ENCODE results near the gene PDZRN3.

PDZRN3 gene

GRCh38 chr3:73556520-73557372, 68.0 kb downstream of the PDZRN3 start:
- DNase-seq (ENCODE audit: low spot score): no peak

DNA sequence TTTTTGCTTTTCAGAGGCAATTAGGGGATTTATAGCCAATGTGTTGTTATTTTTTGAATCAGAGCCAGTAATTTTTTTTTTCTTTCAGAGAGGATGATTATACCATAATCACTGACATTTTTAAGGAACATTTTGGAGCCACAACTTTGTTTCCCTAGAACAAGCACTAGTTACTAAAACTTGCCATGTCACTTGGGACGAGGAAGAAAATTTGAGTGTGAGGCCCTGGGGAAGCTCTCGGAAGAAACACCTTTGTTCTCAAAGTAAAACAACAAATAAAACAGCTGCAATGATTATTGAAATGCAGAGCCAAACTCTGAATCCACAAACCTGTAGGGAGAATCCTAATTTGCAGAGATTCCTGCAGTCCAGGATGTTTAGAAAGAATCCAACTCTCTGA, 69.7 kb downstream of the PDZRN3 start:
- no peak for DNase-seq (ENCODE audit: low spot score)

DNA sequence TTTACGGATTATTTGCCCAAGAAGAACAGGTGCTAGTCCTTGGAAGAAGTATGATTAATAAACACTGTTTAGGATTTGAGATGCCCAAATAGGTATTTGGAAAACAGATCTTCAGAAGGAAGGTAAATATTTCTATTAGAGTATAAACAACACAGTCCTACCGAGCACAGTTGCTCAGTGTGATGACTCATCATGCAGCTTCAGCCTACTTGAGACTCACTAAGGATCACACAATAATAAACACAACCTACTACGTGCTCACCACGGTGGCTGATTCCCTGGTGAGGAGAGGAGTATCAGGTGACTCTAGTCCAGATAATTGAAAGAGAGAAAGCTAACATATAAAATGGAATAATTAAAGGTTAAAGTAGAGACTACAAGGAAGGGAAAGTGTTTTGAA, 72.0 kb downstream of the PDZRN3 start:
- no peak for DNase-seq (ENCODE audit: low spot score)

GRCh38 chr3:73550032-73550431, 74.7 kb downstream of the PDZRN3 start:
- DNase-seq (ENCODE audit: low spot score): no peak

- DNase-seq (ENCODE audit: low spot score): no peak
Observed at GRCh38 chr3:73549051-73549600, 75.6 kb downstream of the PDZRN3 start.

- no peak for DNase-seq (ENCODE audit: low spot score)
Observed at GRCh38 chr3:73548436-73548835, 76.3 kb downstream of the PDZRN3 start.

DNA sequence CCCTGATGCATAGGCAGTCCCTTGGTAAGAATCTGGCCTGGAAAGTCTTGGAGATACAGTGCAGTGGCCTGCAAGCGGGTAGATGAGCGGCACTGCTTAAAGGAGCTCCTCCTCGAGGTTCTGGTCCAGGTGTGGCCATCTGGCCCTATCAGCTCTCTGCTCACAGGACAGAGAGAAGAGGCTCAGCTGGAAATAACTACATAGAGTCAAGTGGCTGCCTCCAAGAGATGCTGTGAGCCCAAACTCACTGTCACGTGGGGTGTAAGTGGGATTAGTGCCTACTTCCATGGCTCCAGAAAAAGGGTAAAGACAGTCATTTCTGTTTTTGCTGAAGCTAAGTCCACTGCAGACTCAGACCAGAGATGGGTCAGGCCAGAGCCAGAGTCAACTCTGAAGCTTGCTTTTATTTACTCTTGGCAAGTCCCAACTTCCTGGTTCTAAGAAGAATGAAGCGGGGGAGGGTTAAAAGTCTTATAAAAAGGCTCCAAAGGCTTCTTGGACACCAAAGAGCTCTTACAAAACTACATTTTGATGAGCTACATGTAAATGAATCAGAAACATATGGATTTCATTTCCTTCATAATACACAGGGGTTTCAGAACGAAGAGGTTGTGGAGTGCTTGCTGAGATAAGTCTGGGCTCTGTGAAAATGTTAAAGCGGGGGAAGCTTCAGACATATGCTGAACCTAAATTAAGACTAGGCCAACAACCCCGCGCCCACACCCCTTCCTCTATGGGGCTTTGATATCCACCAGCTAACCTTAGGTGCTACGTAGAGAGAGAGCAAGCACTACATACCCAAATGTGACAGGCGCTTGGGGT, 77.1 kb downstream of the PDZRN3 start:
- DNase-seq (ENCODE audit: low spot score): no peak

- DNase-seq (ENCODE audit: low spot score): no peak
Observed at GRCh38 chr3:73546961-73547360, 77.8 kb downstream of the PDZRN3 start.

DNA sequence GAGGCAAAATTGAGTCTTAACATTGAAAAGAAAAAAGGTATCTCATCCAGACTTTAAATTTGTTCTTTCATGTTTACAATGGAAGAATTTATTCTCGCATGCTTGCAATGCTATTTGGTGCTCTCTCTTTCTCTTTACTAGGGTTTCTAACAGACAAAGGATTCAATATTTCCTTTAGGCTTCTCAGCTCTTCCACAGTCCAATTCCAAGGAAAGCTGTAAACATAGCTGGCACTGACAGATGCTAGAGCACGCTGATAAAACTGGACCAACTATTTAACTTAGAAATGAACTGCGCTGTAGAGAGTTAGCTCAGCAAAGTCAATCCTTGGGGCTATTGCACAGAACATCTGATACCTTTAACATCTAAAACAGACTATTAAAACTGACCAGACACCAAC, 81.3 kb downstream of the PDZRN3 start:
- no peak for DNase-seq (ENCODE audit: low spot score)

GRCh38 chr3:73542136-73542535, 82.6 kb downstream of the PDZRN3 start:
- no peak for DNase-seq (ENCODE audit: low spot score)

GRCh38 chr3:73540969-73541740, 83.6 kb downstream of the PDZRN3 start:
- DNase-seq (ENCODE audit: low spot score): no peak

- no peak for DNase-seq (ENCODE audit: low spot score)
Observed at GRCh38 chr3:73538486-73538885, 86.3 kb downstream of the PDZRN3 start.

DNA sequence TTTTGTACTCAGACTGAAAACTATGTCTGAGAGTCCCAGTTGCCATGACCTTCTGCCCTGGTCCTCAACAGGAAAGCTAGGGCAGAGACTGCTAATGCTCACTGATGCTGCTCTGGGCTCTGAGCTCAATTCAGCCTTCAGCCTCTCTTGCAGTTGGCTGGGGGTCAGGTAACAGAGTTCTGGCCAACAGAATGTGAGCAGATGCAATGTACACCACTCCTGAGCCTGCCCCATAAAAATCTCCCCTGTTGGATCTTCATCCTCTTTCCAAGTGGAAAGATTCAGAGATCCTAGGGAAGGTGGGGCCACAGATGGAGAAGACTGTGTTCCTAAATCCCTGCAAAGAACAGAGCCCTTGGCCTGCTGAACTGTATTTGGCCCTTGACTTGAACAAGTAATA, 87.8 kb downstream of the PDZRN3 start:
- DNase-seq (ENCODE audit: low spot score): no peak

GRCh38 chr3:73536336-73536895, 88.3 kb downstream of the PDZRN3 start:
- DNase-seq (ENCODE audit: low spot score): no peak

DNA sequence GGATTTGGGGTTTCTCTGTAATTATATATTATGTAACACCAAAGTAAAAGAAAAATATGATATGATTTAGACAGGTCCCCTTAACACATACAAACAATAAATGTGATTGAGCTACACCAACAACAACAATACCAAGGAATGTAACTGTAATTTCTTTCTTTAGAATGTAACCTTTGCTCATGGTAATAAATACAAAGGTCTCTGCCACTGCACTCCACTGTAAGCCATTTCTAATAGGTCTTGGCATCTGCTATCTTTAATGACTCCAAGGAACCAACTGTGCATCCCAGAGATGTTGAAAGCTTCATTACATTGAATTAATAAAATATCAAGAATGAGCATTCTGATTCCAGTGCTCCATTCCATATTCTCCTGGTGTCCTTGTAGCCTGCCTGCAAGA, 88.8 kb downstream of the PDZRN3 start:
- no peak for DNase-seq (ENCODE audit: low spot score)

- DNase-seq (ENCODE audit: low spot score): no peak
Observed at GRCh38 chr3:73535137-73535536, 89.6 kb downstream of the PDZRN3 start.

DNA sequence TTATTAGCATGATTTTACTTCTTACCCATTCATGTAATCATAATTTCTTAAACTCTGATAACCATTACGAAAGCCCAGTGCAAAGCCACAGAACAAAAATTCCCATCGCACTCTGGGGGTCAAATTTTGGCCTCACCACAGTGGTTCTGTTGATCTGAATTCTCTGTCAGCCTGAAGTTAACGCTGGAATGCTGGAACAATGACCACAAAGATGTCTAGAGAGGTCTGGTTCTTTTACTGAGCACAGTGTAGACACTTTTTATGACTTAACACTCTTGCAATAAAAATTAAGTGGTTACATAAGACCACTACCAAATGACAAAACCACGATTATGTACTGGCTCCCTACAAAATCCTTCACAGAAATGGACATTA, 94.7 kb downstream of the PDZRN3 start:
- DNase-seq (ENCODE audit: low spot score): no peak

DNA sequence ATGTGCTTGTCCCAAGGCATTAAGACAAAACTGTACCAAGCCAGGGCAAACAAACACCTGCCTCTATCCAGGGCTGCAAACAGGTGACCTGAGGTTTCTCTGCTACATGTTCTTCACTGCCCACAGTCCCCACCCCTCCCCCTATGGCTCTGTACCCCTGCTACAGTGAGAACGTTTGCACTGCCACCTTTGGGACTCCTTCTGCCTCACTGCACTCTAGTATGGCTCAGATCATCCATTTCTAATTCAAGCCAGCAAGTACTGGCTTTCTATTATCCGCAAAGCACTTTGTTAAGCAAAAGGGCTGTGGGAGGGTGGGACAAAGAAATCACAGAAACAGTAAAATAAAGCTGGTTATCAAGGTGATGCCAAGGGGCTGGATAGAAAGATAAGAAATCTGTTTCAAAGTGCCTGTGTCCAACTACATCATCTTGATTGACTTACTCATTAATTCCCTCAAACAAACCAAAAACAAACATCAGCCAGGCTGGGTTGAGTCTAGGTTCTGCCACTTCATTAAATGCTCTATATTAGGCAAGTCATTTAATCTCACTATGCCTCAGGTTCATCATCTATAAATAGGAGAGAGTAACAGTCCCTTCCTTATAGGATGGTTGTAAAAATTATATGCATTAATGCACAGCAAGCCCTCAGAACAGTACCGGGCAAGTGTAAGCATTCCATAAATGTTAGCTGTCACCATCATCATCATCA, 95.3 kb downstream of the PDZRN3 start:
- DNase-seq (ENCODE audit: low spot score): no peak

GRCh38 chr3:73525591-73525990, 99.2 kb downstream of the PDZRN3 start:
- DNase-seq (ENCODE audit: low spot score): no peak

DNA sequence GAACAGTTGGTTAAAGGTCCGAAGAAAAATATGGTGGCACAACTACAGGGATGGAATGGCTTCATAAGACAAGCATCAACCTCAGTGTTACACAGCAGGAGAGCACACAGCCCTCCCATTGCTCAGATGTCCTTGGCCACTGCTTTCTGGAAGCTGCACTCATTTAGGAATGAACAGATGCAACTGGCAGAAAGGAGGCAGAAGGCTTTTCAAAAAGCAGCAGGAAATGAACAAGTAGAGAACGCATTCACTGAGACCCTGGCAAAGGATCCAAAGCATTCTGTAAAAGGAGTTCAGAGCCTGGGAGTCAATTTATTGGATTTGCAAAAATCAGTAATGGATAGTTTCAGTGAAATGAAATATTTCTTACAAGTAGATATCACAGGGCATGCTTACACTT, 101.1 kb downstream of the PDZRN3 start:
- no peak for DNase-seq (ENCODE audit: low spot score)

DNA sequence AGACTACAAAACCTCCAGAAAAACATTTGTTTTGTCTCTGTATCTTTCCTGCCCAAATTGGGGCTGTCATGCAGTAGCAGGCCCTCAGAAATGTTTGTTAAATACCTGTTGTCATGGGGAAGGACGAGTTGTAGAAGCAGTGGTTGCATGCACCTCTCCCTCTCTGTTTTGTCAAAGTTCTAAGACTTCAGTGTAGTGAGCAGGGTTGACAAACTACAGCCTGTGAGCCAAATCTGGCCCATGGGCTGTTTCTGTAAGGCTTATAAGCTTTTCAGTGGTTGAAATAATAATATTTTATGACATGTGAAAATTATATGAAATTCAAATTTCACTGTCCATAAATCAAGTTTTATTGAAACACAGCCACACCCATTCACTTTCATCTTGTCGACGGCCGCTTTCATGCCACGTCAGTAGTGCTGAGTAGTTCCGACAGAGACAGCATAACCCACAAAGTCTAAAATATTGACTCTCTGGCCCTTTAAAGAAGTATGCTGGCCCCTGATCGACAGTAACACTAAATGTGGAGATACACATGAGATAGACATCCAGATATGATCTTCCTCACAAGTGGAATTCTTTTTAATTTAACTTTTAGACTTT, 102.9 kb downstream of the PDZRN3 start:
- no peak for DNase-seq (ENCODE audit: low spot score)

Data from CD4-positive, alpha-beta T cell treated with Interleukin-6 at 100 ng/mL for 8 hours (primary cell).